Ovary (tissue), 3 donors: Measurements from ENCODE around the gene TPK1.
"Not testable (repeated sequence)": the region's sequence is repeated elsewhere in the genome, so short reads cannot be mapped to it uniquely, and the experiment has no call there.

Source experiments
- EP300 ChIP-seq: sonication (generic); formaldehyde crosslinking; IDR thresholded peaks from one replicate; pipeline ENCODE4 v1.6.1; 2017; ENCODE audit warnings: antibody characterized with exemption
- POLR2A ChIP-seq: fragments of 450-650 bp; IDR thresholded peaks from one replicate; pipeline ENCODE4 v1.6.1; 2017; ENCODE audit warnings: antibody characterized with exemption, mild to moderate bottlenecking, moderate library complexity
- TF ChIP-seq, protein P1 (sequence below), 3 donors: fragments of 450-650 bp in 2 of 3; fragments of 200-600 bp in 1 of 3; IDR thresholded peaks; one replicate each; pipeline versions ENCODE4 v1.5.1 to v1.8.0; 2016 to 2022; ENCODE audit warnings: antibody characterized with exemption in 3 of 3, mild to moderate bottlenecking in 1 of 3
- donor health status: DM: no; HTN: no; CAD: no.

DNA sequence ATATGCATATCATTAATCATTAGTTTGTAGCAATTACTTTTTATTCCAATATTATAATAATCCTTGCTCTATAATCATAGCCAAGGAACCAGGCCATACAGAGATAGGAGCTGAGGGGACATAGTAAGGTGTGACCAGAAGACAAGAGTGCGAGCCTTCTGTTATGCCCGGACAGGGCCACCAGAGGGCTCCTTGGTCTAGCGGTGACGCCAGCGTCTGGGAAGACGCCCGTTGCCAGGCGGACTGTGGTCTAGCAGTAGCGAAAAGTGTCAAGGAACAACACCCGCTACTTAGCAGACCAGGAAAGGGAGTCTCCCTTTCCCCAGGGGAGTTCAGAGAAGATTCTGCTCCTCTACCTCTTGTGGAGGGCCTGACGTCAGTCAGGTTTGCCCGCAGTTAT, 109.0 kb downstream of the TPK1 start:
- TF ChIP-seq, protein P1, sequence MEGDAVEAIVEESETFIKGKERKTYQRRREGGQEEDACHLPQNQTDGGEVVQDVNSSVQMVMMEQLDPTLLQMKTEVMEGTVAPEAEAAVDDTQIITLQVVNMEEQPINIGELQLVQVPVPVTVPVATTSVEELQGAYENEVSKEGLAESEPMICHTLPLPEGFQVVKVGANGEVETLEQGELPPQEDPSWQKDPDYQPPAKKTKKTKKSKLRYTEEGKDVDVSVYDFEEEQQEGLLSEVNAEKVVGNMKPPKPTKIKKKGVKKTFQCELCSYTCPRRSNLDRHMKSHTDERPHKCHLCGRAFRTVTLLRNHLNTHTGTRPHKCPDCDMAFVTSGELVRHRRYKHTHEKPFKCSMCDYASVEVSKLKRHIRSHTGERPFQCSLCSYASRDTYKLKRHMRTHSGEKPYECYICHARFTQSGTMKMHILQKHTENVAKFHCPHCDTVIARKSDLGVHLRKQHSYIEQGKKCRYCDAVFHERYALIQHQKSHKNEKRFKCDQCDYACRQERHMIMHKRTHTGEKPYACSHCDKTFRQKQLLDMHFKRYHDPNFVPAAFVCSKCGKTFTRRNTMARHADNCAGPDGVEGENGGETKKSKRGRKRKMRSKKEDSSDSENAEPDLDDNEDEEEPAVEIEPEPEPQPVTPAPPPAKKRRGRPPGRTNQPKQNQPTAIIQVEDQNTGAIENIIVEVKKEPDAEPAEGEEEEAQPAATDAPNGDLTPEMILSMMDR (IDR thresholded peaks at IDR 0.05) = not testable (repeated sequence)
- not testable (repeated sequence) for TF ChIP-seq EP300, POLR2A
